ENCODE data around the gene HBE1. TPM values are rescaled to one million over a fixed set of nuclear protein-coding genes. Genes with fewer than 3 reads are reported as not detected.

The HBE1 gene
- polyA plus RNA-seq, 3 donors, result not detected

DNA sequence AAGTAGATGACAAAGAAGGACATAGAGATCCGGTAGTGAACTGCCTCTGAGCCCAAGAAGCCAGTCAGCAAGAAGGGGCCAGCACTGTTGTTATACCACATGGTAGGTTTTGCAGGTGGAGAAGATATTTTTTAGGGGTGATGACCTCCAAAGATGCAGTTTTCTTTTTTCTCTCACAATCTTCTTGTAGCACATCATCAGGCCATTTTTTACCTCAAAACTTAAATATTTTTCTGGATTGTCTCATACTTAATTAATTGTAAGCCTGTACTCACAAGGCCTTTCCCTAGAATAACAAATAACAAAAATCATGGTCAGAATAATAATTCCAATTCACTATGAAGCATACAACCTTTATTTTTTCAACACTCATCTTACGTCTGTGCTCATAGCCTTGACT is 32.1 kb upstream of the HBE1 start, which contains the start of gene OR51B4:
TSS of gene OR51B4 (minus strand) at position 101 of the 400 bp plus-strand sequence. CDS start at position 101, 0 bp downstream.
- Histone ChIP-seq H4K20me1 (ENCODE audit: insufficient read depth, low read length) (no peaks in the 10 kb centered on the region), H3K9me3 (replicated peaks in 1 of 2; ENCODE audit: control insufficient read depth in 1 of 2, insufficient read depth in 1 of 2, low read length in 2 of 2) (no peaks in the 10 kb centered on the region), H3K4me2 (replicated peaks; ENCODE audit: extremely low read depth, low read length, poor library complexity, severe bottlenecking) (no peak within 1 kb of the TSS), H3K36me3 (replicated peaks in 1 of 2; ENCODE audit: control insufficient read depth in 1 of 2, insufficient read depth in 2 of 2, low read length in 2 of 2) (no peaks in the 10 kb centered on the region), H3K27me3 (ENCODE audit: control insufficient read depth in 2 of 2, insufficient read depth in 2 of 2, low read length in 2 of 2) (no peaks in the 10 kb centered on the region), H3K4me1 (ENCODE audit: control insufficient read depth in 1 of 2, insufficient read depth in 2 of 2, low read length in 2 of 2) (no peaks in the 10 kb centered on the region), H2AFZ (ENCODE audit: insufficient read depth, low read depth, low read length, poor library complexity, severe bottlenecking) (no peak within 1 kb of the TSS), H3K9ac (ENCODE audit: insufficient read depth, low read length, poor library complexity, severe bottlenecking) (no peak within 1 kb of the TSS), H3K27ac (ENCODE audit: low read depth in 1 of 2, low read length in 2 of 2) (no peak within 1 kb of the TSS), H3K4me3 (replicated peaks in 1 of 3; ENCODE audit: low read depth in 2 of 3, low read length in 3 of 3) (no peak within 1 kb of the TSS), H3K79me2 (ENCODE audit: insufficient read depth, low read length) (no peaks in the 10 kb centered on the region)
- Mint-ChIP-seq H3K4me1 (no peaks in the 10 kb centered on the region), H3K27me3 (ENCODE audit: low read depth in 3 of 3) (peaks cover 0 to 7% (median 0%) of the 10 kb centered on the region in 3 donors), H3K9me3 (peaks cover 0 to 4% (median 0%) of the 10 kb centered on the region in 7 donors), H3K27ac (no peak within 1 kb of the TSS), H3K4me3 (no peak within 1 kb of the TSS), H3K36me3 (no peaks in the 10 kb centered on the region)
- WGBS (ENCODE audit: insufficient coverage), result 100% methylated on average over 1 of the region's 2 CpGs
- intact Hi-C loops (cut with micrococcal nuclease), result no loop called here
- TF ChIP-seq, protein P1, sequence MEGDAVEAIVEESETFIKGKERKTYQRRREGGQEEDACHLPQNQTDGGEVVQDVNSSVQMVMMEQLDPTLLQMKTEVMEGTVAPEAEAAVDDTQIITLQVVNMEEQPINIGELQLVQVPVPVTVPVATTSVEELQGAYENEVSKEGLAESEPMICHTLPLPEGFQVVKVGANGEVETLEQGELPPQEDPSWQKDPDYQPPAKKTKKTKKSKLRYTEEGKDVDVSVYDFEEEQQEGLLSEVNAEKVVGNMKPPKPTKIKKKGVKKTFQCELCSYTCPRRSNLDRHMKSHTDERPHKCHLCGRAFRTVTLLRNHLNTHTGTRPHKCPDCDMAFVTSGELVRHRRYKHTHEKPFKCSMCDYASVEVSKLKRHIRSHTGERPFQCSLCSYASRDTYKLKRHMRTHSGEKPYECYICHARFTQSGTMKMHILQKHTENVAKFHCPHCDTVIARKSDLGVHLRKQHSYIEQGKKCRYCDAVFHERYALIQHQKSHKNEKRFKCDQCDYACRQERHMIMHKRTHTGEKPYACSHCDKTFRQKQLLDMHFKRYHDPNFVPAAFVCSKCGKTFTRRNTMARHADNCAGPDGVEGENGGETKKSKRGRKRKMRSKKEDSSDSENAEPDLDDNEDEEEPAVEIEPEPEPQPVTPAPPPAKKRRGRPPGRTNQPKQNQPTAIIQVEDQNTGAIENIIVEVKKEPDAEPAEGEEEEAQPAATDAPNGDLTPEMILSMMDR (IDR thresholded peaks at IDR 0.05), result no peak
- DNase-seq, result no peak

DNA sequence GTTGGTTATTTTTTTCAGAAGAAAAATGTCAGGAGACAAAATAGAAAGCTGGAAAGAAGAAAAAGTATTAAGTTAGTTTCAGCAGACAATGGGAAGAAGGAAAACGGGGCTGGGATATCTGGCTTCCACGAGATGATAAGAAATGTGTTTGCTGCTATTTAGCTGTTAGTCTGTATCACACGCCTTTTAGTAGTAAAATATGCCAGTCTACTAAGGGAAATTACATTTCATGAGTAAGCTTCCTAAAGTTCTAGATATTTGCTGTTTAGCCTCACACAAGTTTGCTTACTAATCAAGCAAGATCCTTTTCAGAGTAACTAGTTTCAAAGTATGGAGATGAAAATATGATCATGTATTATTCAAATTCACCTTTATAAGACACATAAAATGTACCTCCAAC is 30.5 kb upstream of the HBE1 start:
- DNase-seq, result no peak
- Histone ChIP-seq H3K27me3 (ENCODE audit: control insufficient read depth in 2 of 2, insufficient read depth in 2 of 2, low read length in 2 of 2) (no peaks in the 10 kb centered on the region), H3K36me3 (replicated peaks in 1 of 2; ENCODE audit: control insufficient read depth in 1 of 2, insufficient read depth in 2 of 2, low read length in 2 of 2) (no peaks in the 10 kb centered on the region), H3K27ac (ENCODE audit: low read depth in 1 of 2, low read length in 2 of 2) (no peak overlapping the region), H4K20me1 (ENCODE audit: insufficient read depth, low read length) (no peaks in the 10 kb centered on the region), H3K9me3 (replicated peaks in 1 of 2; ENCODE audit: control insufficient read depth in 1 of 2, insufficient read depth in 1 of 2, low read length in 2 of 2) (no peaks in the 10 kb centered on the region), H3K9ac (ENCODE audit: insufficient read depth, low read length, poor library complexity, severe bottlenecking) (no peak overlapping the region), H3K4me1 (ENCODE audit: control insufficient read depth in 1 of 2, insufficient read depth in 2 of 2, low read length in 2 of 2) (no peaks in the 10 kb centered on the region), H2AFZ (ENCODE audit: insufficient read depth, low read depth, low read length, poor library complexity, severe bottlenecking) (no peak overlapping the region), H3K4me3 (replicated peaks in 1 of 3; ENCODE audit: low read depth in 2 of 3, low read length in 3 of 3) (no peak overlapping the region), H3K79me2 (ENCODE audit: insufficient read depth, low read length) (no peaks in the 10 kb centered on the region), H3K4me2 (replicated peaks; ENCODE audit: extremely low read depth, low read length, poor library complexity, severe bottlenecking) (no peak overlapping the region)
- peaks cover 0 to 5% (median 0%) of the 10 kb centered on the region in 3 donors for H3K27me3 Mint-ChIP-seq (ENCODE audit: low read depth in 3 of 3)
- WGBS (ENCODE audit: insufficient coverage), result 100% methylated on average over 2 of the region's 3 CpGs
- intact Hi-C loops (cut with micrococcal nuclease), result no loop called here
- no peak overlapping the region for H3K4me3 Mint-ChIP-seq
- peaks cover 0 to 4% (median 0%) of the 10 kb centered on the region in 7 donors for H3K9me3 Mint-ChIP-seq
- TF ChIP-seq, protein P1 (IDR thresholded peaks at IDR 0.05), result no peak
- H3K4me1 Mint-ChIP-seq, result no peaks in the 10 kb centered on the region
- no peaks in the 10 kb centered on the region for H3K36me3 Mint-ChIP-seq
- no peak overlapping the region for H3K27ac Mint-ChIP-seq
